GM19438 (cell line): ENCODE measurements around the gene CYP3A4.
"Not testable (repeated sequence)": the region's sequence is repeated elsewhere in the genome, so short reads cannot be mapped to it uniquely, and the experiment has no call there.

Source experiments
- ATAC-seq: cut with Tn5 transposase; IDR thresholded peaks from one replicate; pipeline ENCODE4 v1.9.1; 2021; ENCODE audit warnings: low read depth; ENCODE audit not compliant: unreplicated experiment

Gene CYP3A4

GRCh38 chr7:99762680-99763327 lies 21.2 kb downstream of the CYP3A4 start:
- ATAC-seq: no peak

- no peak for ATAC-seq
Observed at GRCh38 chr7:99755085-99755484, 28.9 kb downstream of the CYP3A4 start.

GRCh38 chr7:99752356-99752755 lies 31.6 kb downstream of the CYP3A4 start:
- no peak for ATAC-seq

GRCh38 chr7:99751322-99752052 lies 32.5 kb downstream of the CYP3A4 start:
- ATAC-seq: not testable (repeated sequence)

GRCh38 chr7:99748846-99749579 lies 35.0 kb downstream of the CYP3A4 start:
- no peak for ATAC-seq

DNA sequence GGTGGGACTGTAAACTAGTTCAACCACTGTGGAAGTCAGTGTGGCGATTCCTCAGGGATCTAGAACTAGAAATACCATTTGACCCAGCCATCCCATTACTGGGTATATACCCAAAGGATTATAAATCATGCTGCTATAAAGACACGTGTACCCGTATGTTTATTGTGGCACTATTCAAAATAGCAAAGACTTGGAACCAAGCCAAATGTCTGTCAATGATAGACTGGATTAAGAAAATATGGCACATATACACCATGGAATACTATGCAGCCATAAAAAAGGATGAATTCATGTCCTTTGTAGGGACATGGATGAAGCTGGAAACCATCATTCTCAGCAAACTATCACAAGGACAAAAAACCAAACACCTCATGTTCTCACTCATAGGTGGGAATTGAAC lies 37.1 kb downstream of the CYP3A4 start:
- not testable (repeated sequence) for ATAC-seq

- ATAC-seq: not testable (repeated sequence)
Observed at GRCh38 chr7:99745395-99745794, 38.6 kb downstream of the CYP3A4 start.

GRCh38 chr7:99742737-99743394 lies 41.1 kb downstream of the CYP3A4 start:
- no peak for ATAC-seq

- no peak for ATAC-seq
Observed at GRCh38 chr7:99741441-99741795, 42.6 kb downstream of the CYP3A4 start.

GRCh38 chr7:99740573-99741440 lies 43.2 kb downstream of the CYP3A4 start:
- ATAC-seq: no peak

DNA sequence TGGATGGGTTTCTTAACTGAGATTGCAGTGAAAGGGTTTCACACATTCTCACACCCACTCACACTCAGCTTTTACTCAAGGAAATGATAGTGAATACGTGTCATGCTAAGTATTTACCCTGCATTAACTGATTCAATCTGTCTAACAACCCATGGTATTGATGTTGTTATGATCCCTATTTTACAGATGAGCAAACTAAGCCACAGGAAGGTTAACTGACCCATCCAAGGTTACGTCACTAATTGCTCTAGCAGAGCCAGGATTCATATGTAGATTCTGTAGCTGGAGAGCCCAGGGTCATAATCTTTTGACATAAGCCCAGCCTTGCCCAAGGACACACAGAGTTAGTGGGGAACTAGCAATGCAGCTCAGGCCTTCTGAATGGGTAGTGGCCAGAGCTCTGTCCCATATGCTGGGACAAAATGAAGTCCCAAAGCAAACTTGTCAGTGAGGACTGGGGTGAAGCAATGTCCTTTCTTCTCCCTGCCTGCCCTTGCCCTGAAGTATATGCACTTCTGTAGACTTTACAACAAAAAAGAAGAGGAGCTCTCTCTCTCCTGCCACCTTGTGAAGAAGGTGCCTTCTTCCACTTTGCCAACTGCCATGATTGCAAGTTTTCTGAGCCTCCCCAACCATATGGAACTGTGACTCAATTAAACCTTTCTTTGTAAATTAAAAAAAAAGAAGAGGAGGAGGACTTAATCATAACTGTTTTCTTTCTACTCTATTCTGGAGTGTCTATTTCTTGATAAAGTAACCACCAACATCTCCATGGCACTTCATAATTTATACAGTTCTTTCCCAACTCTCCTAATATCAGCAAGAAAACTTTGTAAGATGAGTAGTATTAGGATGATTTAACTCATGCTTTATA lies 44.0 kb downstream of the CYP3A4 start:
- no peak for ATAC-seq

DNA sequence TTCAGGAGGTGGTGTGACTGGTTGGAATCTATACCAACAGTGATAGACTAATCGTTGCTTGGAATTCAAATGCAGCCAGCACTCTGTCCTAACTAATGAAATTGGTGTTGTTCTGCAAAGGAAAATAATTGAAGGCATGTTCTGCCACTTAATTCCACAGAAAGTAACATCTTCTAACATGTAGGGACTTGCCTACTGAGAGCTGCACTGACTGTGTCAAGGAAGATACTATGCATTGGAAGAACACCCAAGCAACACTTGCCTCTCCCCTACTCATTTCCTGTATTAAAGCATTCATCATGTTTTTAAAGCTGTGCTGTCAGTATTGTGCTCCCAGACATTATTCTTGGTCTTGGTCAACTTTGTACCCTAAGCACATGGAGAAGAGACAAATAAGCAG lies 46.3 kb downstream of the CYP3A4 start:
- ATAC-seq: no peak

GRCh38 chr7:99736667-99737066 lies 47.3 kb downstream of the CYP3A4 start:
- not testable (repeated sequence) for ATAC-seq

DNA sequence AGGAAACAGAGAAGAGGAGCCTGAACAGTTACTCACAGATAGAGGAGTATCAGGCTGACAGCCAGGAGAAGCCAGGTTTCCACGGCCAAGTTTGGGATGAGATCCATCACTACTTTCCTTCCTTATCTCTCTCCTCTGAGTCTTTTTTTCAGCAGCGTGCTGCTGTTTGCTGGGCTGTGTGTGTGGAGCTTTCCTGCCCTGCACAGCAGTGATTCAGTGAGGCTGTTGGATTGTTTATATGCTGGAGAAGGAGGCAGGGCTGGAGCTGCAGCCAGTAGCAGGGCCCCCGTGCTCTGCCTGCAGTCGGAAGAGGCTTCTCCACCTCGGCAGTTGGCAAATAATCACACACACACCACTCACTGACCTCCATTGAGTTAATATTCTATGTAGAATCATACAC lies 49.0 kb downstream of the CYP3A4 start, which contains the start of gene CYP3A7:
Gene CYP3A7, minus strand, starts transcription at position 210 of the 400 bp plus-strand sequence. Its CDS starts 103 bp downstream, at position 107.
- ATAC-seq: no peak

DNA sequence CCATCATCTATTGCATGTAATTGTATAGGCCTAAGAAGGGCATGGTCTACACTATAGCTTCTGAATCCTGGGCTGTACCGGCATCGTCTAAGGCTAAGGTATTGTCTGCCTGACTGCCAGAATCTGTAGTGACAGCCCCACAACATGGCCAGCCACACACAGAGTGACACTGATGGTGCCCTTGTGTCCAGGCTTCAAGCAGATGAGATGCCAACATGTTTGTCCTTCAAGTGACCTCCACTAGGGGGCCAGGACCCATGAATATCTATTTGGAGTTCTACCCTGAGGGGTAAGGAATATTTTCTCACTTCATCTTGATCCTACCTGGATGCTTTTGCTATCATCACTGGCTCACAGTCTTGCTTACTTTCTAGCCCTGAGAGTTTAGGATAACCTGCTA lies 50.5 kb downstream of the CYP3A4 start:
- no peak for ATAC-seq

- ATAC-seq: no peak
Observed at GRCh38 chr7:99733003-99733402, 51.0 kb downstream of the CYP3A4 start.

DNA sequence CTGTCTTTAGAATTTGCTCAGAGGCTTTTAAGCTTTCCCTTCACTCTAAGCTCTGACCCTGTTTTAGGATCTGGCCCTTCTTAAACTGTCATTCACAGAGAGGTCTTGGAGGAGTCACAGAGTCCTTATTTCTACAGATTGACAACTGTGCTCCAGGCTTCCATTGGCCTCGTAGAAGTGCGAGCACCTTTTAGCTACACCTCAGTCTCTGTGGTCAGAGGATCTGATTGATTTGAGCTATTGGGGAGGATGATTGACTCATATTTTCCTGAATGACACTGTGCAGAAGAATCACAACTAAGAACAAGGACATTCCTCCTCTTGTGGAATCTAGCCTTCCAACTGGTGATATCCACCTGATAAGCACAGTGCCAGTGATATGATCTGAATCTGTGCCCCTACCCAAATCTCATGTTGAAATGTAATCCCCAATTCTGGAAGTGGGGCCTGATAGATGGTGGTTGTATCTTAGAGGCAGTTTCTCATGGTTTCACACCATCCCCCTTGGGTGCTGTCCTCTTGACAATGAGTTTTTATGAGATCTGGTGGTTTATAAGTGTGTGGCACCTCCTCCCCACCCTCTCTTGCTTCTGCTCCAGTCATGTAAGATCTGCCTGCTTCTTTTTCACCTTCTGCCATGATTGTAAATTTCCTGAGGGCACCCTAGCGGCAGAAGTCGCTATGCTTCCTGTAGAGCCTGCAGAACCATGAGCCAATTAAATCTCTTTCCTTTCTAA lies 52.2 kb downstream of the CYP3A4 start:
- no peak for ATAC-seq

GRCh38 chr7:99730992-99731391 lies 53.0 kb downstream of the CYP3A4 start:
- no peak for ATAC-seq
